ENCODE results near the gene NEURL2.
A peak's percentile ranks its signal among the peaks of the same experiment; 100 is the strongest.

NEURL2 gene

DNA sequence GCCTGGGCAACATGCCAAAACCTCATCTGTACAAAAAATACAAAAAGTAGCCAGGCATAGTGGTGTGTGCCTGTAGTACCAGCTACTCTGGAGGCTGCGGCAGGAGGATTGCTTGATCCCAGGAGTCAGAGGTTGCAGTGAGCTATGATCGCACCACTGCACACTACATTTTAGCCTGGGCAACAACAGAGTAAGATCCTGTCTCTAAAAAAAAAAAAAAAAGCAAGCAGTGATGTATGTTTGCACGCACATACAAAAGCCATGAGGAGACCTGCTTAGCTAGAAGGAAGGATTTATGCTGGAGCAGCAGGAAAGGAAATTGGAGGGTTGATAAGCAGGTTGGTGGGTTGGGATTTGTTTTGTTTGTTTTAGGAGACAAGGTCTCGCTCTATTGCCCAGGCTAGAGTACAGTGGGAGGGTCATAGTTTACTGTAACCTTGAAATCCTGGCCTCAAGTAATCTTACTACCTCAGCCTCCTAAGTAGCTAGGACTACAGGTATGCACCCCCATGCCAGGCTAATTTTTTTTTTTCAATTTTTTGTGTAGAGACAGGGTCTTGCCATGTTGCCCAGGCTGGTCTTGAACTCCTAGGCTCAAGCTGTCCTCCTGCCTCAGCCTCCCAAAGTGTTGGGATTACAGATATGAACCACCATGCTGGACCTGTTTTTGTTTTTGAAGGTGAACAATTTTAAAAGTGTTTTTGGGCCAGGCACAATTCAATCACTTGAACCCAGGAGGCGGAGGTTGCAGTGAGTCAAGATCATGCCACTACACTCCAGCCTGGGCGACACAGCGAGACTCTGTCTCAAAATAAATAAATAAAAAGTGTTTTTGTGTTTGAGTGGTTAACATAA lies 29.6 kb downstream of the NEURL2 start:
- H3K27ac ChIP-seq (ENCODE audit: low read depth, low read length), result no peak overlapping the region
- peaks cover 20% of the 10 kb centered on the region; the same call in 1 of the 2 replicates for H3K4me1 ChIP-seq (ENCODE audit: control insufficient read depth, insufficient read depth, low read length)
- H3K9me3 ChIP-seq (ENCODE audit: control insufficient read depth, insufficient read depth, low read length), result no peaks in the 10 kb centered on the region
- no peak overlapping the region for H3K4me3 ChIP-seq (ENCODE audit: low read depth, low read length)
- no peaks in the 10 kb centered on the region for H3K27me3 ChIP-seq (ENCODE audit: control insufficient read depth, insufficient read depth, low read length)
- H3K36me3 ChIP-seq (ENCODE audit: control insufficient read depth, insufficient read depth, low read length), result no peaks in the 10 kb centered on the region
- H3K9ac ChIP-seq (ENCODE audit: low read depth, low read length), result no peak overlapping the region

- no peaks in the 10 kb centered on the region for H3K27me3 ChIP-seq (ENCODE audit: control insufficient read depth, insufficient read depth, low read length)
- peaks cover 20% of the 10 kb centered on the region; the same call in 1 of the 2 replicates for H3K4me1 ChIP-seq (ENCODE audit: control insufficient read depth, insufficient read depth, low read length)
- no peaks in the 10 kb centered on the region for H3K9me3 ChIP-seq (ENCODE audit: control insufficient read depth, insufficient read depth, low read length)
- H3K9ac ChIP-seq (ENCODE audit: low read depth, low read length), result no peak overlapping the region
- no peaks in the 10 kb centered on the region for H3K36me3 ChIP-seq (ENCODE audit: control insufficient read depth, insufficient read depth, low read length)
- no peak overlapping the region for H3K4me3 ChIP-seq (ENCODE audit: low read depth, low read length)
- no peak overlapping the region for H3K27ac ChIP-seq (ENCODE audit: low read depth, low read length)
Measured at GRCh38 chr20:45860560-45861220, 30.3 kb downstream of the NEURL2 start.

DNA sequence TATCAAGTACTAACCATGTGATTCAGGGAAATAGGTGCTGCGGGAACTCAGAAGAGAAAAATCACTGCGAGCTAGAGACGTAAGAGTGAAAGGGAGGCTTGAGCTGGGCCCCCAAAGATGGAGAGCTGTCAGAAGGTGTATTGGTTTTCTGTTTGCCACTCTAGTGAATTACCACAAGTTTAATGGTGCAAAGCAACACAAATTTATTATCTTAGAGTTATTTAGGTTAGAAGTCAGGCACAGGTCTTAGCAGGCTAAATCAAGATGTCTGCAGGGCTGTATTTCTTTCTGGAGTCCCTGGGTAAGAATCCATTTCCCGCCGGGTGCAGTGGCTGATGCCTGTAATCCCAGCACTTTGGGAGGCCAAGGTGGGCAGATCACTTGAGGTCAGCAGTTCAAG lies 31.1 kb downstream of the NEURL2 start:
- Histone ChIP-seq H3K36me3 (ENCODE audit: control insufficient read depth, insufficient read depth, low read length) (no peaks in the 10 kb centered on the region), H3K4me1 (ENCODE audit: control insufficient read depth, insufficient read depth, low read length) (peaks cover 23% of the 10 kb centered on the region), H3K27ac (ENCODE audit: low read depth, low read length) (no peak overlapping the region), H3K27me3 (ENCODE audit: control insufficient read depth, insufficient read depth, low read length) (no peaks in the 10 kb centered on the region), H3K4me3 (ENCODE audit: low read depth, low read length) (no peak overlapping the region), H3K9ac (ENCODE audit: low read depth, low read length) (no peak overlapping the region), H3K9me3 (ENCODE audit: control insufficient read depth, insufficient read depth, low read length) (no peaks in the 10 kb centered on the region)

DNA sequence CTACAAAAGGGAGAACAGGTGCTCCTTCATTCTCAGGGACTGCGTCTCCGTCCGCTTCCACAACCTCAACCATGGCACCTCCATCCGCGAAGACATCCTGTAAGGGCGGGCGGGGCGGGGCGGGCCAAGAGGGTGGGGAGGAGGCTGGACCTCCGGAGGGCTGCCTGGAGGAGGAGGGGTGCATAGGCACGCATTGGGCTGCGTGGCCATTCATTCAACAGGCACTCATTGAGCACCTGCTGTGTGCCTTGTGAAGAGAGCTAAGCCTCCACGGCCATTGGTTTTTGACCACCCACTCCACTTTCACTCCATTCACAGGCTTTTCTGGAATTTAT lies 33.2 kb downstream of the NEURL2 start:
- Histone ChIP-seq H3K4me1 (ENCODE audit: control insufficient read depth, insufficient read depth, low read length) (peaks cover 39% of the 10 kb centered on the region), H3K4me3 (ENCODE audit: low read depth, low read length) (peak overlapping the region; percentile 89), H3K9ac (ENCODE audit: low read depth, low read length) (no peak overlapping the region; the same call in 1 of the 2 replicates), H3K27me3 (ENCODE audit: control insufficient read depth, insufficient read depth, low read length) (no peaks in the 10 kb centered on the region), H3K9me3 (ENCODE audit: control insufficient read depth, insufficient read depth, low read length) (no peaks in the 10 kb centered on the region), H3K27ac (ENCODE audit: low read depth, low read length) (peak overlapping the region; percentile 88), H3K36me3 (ENCODE audit: control insufficient read depth, insufficient read depth, low read length) (no peaks in the 10 kb centered on the region)

DNA sequence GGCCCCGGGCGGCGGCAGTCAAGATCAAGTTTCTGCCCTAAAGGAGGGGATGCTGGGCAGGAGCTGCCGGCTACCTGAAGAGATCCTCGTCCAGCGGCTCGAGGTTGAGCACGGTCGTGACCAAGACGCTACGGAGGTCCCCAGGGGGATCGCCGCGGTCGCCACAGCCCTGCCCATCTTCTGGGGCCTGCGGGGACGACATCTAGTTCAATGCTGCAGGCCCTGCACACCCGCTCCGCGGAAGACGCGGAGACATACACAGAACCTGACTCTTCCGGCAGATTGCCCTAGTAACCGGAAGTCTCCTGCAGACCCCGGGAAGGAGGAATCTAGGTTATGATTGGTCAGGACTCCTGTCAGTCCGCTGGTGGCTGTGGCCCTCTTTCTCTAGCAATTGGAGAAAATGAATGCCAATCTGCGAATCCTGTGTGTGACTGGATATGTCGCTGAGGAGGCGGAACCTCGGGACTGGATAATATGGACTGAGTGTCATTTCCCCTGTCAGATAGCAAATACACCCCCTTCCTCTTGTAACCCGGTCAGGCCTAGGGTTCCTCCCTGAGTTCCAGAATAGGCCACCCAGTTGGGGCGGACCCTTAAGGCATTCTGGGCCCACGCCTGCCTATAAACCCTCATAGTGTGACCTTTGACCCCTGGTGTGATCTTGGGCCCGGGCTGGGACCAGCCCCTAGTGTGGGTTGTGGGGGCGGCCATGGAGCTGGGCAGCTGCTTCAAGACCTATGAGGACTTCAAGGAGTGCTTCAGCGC lies 33.7 kb downstream of the NEURL2 start, which contains the start of the genes ACOT8 and ZSWIM3:
ACOT8 (minus strand) TSS at position 279 of the 768 bp plus-strand sequence; CDS start at position 202, 77 bp downstream.
ZSWIM3 (plus strand) TSS at position 501 of the 768 bp plus-strand sequence; CDS start at position 713, 212 bp downstream.
- H3K4me3 ChIP-seq (ENCODE audit: low read depth, low read length), result peak within 1 kb of the TSS; percentile 89
- H3K27me3 ChIP-seq (ENCODE audit: control insufficient read depth, insufficient read depth, low read length), result no peaks in the 10 kb centered on the region
- peak within 1 kb of the TSS; percentile 88 for H3K27ac ChIP-seq (ENCODE audit: low read depth, low read length)
- H3K4me1 ChIP-seq (ENCODE audit: control insufficient read depth, insufficient read depth, low read length), result peaks cover 39% of the 10 kb centered on the region
- H3K9me3 ChIP-seq (ENCODE audit: control insufficient read depth, insufficient read depth, low read length), result no peaks in the 10 kb centered on the region
- peaks cover 2% of the 10 kb centered on the region for H3K36me3 ChIP-seq (ENCODE audit: control insufficient read depth, insufficient read depth, low read length)
- H3K9ac ChIP-seq (ENCODE audit: low read depth, low read length), result peak within 1 kb of the TSS; percentile 42

DNA sequence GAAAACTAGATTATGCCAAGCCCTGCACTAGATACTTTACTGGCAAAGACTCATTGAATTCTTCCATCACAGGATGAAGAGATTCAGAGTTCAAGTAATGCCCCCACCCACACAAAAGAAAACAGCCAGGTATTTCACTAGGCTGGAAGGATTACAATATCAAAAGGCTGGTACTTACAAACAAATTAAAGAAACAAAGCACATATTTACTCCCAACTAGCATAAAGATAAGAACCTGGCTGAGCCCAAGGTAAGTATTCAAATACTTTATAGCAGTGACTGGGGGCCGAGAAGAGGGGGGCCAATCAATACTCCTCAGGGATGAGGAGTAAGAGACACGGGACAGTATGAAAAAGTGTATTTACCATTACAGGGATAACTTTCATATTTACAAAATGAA lies 37.5 kb downstream of the NEURL2 start:
- Histone ChIP-seq H3K27me3 (ENCODE audit: control insufficient read depth, insufficient read depth, low read length) (no peaks in the 10 kb centered on the region), H3K4me3 (ENCODE audit: low read depth, low read length) (peak overlapping the region; percentile 31), H3K27ac (ENCODE audit: low read depth, low read length) (peak overlapping the region; percentile 85), H3K9ac (ENCODE audit: low read depth, low read length) (0 out of 2 replicates have a peak overlapping the region, but pooled peaks have one; percentile 8), H3K9me3 (ENCODE audit: control insufficient read depth, insufficient read depth, low read length) (no peaks in the 10 kb centered on the region), H3K36me3 (ENCODE audit: control insufficient read depth, insufficient read depth, low read length) (peaks cover 17% of the 10 kb centered on the region), H3K4me1 (ENCODE audit: control insufficient read depth, insufficient read depth, low read length) (peaks cover 25% of the 10 kb centered on the region)

DNA sequence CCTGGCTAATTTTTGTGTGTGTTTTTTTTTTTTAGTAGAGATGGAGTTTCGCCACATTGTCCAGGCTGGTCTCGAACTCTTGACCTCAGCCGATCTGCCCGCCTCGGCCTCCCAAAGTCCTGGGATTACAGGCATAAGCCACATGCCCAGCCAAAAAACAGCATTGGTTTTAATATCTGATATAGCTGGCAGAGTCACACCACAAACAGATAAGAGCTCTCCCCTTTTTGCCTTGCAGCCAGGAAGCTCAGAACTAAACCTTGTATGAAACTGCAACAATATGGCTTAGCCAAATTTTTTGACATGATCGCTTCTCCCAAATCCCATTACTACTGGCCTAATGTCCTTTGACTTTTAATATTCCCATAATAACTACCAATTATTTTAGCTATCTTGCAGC lies 38.7 kb downstream of the NEURL2 start:
- Histone ChIP-seq H3K4me3 (ENCODE audit: low read depth, low read length) (no peak overlapping the region), H3K27ac (ENCODE audit: low read depth, low read length) (no peak overlapping the region), H3K36me3 (ENCODE audit: control insufficient read depth, insufficient read depth, low read length) (peaks cover 24% of the 10 kb centered on the region), H3K9me3 (ENCODE audit: control insufficient read depth, insufficient read depth, low read length) (no peaks in the 10 kb centered on the region), H3K4me1 (ENCODE audit: control insufficient read depth, insufficient read depth, low read length) (peaks cover 19% of the 10 kb centered on the region), H3K9ac (ENCODE audit: low read depth, low read length) (no peak overlapping the region), H3K27me3 (ENCODE audit: control insufficient read depth, insufficient read depth, low read length) (no peaks in the 10 kb centered on the region)

DNA sequence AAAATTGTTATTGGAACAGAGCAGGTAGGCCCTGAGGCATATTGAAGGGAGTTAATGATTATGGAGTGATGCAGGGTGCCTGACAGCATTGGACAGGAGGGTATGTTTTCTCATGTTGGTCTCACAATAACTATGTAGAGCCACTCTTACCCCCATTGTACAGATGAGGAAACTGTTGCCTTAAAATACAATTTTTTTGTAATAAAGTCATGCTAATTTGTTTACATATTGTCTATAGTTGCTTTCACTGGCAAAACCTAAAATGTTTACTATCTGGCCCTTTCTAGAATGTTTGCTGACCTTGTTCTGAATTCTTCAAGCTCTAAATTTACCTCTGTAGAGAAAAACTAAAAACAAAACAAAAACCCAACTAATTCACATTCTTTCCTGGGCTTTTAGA lies 39.5 kb downstream of the NEURL2 start:
- H3K4me3 ChIP-seq (ENCODE audit: low read depth, low read length), result no peak overlapping the region
- H3K36me3 ChIP-seq (ENCODE audit: control insufficient read depth, insufficient read depth, low read length), result peaks cover 27% of the 10 kb centered on the region
- H3K27ac ChIP-seq (ENCODE audit: low read depth, low read length), result no peak overlapping the region
- no peaks in the 10 kb centered on the region for H3K9me3 ChIP-seq (ENCODE audit: control insufficient read depth, insufficient read depth, low read length)
- no peak overlapping the region for H3K9ac ChIP-seq (ENCODE audit: low read depth, low read length)
- no peaks in the 10 kb centered on the region for H3K27me3 ChIP-seq (ENCODE audit: control insufficient read depth, insufficient read depth, low read length)
- peaks cover 19% of the 10 kb centered on the region for H3K4me1 ChIP-seq (ENCODE audit: control insufficient read depth, insufficient read depth, low read length)

GRCh38 chr20:45850926-45851325 lies 40.1 kb downstream of the NEURL2 start:
- H3K9ac ChIP-seq (ENCODE audit: low read depth, low read length), result no peak overlapping the region
- H3K36me3 ChIP-seq (ENCODE audit: control insufficient read depth, insufficient read depth, low read length), result peaks cover 32% of the 10 kb centered on the region
- H3K9me3 ChIP-seq (ENCODE audit: control insufficient read depth, insufficient read depth, low read length), result no peaks in the 10 kb centered on the region
- peaks cover 19% of the 10 kb centered on the region for H3K4me1 ChIP-seq (ENCODE audit: control insufficient read depth, insufficient read depth, low read length)
- no peak overlapping the region for H3K4me3 ChIP-seq (ENCODE audit: low read depth, low read length)
- H3K27ac ChIP-seq (ENCODE audit: low read depth, low read length), result no peak overlapping the region
- no peaks in the 10 kb centered on the region for H3K27me3 ChIP-seq (ENCODE audit: control insufficient read depth, insufficient read depth, low read length)

- peaks cover 19% of the 10 kb centered on the region for H3K4me1 ChIP-seq (ENCODE audit: control insufficient read depth, insufficient read depth, low read length)
- H3K4me3 ChIP-seq (ENCODE audit: low read depth, low read length), result no peak overlapping the region
- H3K36me3 ChIP-seq (ENCODE audit: control insufficient read depth, insufficient read depth, low read length), result peaks cover 37% of the 10 kb centered on the region
- H3K9me3 ChIP-seq (ENCODE audit: control insufficient read depth, insufficient read depth, low read length), result no peaks in the 10 kb centered on the region
- no peaks in the 10 kb centered on the region for H3K27me3 ChIP-seq (ENCODE audit: control insufficient read depth, insufficient read depth, low read length)
- no peak overlapping the region for H3K27ac ChIP-seq (ENCODE audit: low read depth, low read length)
- no peak overlapping the region for H3K9ac ChIP-seq (ENCODE audit: low read depth, low read length)
Measured at GRCh38 chr20:45850238-45850637, 40.8 kb downstream of the NEURL2 start.

Measured in HUES48 (cell line).